ENCODE measurements around the gene SKIDA1. TPM values are rescaled to one million over a fixed set of nuclear protein-coding genes. Genes with fewer than 3 reads are reported as not detected.

Gene SKIDA1
- total RNA-seq, 1 experiment from 2014 or later: 0.56 TPM

DNA sequence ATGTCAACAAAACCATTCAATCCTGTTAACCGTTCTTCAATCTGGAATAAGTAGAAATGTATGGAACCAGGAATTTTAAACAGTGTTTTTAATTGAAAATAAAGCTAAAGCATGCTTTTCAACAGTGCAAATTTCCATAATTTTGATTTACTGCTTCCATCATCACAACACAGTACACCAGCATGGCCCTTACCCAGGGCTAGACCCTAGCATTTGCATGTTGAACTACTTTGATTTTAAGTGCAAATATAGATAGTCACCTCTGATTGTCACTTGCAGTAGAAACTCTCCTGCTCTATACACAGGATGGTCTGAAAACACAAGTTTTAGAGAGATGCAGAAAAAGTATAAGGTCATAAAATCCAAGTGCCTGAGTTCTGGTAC is 12.1 kb downstream of the SKIDA1 start:
- no peak overlapping the region for H3K4me3 Mint-ChIP-seq (ENCODE audit: unreplicated experiment)
- POLR2A ChIA-PET: interaction anchor here (1.4 kb wide), 1 partner anchor 14 kb away, joined by 4 read pairs; no protein-coding TSS in a partner anchor
- intact Hi-C loops (cut with micrococcal nuclease): no loop called here

DNA sequence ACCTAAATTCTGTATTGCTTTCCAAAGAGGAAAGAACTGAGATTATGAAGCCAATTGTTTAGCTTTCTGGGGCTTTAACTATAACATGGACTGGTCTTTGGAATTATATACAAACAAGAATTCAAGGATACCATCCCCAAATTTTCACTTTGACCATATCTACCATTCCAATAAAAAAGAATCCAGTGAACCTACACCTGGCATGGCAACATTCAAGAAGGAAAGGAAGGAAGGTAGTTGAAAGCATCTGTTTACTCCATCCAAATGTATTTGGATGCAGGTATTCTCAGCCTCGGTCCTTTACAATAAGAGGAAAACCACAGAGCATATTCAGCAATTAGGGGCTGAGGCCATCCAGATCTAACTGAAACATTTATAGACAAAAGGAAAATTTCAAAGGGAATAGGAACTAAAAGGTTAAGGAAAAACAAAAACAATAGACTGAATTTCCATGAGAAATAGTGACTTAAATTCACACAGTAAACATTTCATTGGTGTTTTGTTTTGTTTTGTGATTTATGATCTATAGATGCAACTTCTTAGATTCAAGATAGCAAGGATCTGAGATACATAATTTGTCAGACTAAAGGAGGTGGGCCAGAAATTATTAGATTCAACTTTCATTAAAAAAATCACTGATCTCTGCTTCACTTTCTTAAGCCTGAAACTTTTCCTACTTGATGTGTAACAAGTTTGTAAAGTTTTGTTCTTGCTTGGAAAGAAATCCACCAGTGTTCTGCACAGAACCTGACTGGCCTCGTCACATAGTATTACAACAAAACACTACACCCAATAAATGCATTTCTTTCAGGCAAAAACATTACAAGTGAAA is 12.7 kb downstream of the SKIDA1 start:
- Mint-ChIP-seq H3K27ac (ENCODE audit: low read depth, unreplicated experiment) (no peak overlapping the region), H3K27me3 (ENCODE audit: insufficient read depth, unreplicated experiment) (no peaks in the 10 kb centered on the region), H3K4me1 (ENCODE audit: insufficient read depth, unreplicated experiment) (peaks cover 4% of the 10 kb centered on the region), H3K36me3 (ENCODE audit: insufficient read depth, unreplicated experiment) (no peaks in the 10 kb centered on the region), H3K9me3 (ENCODE audit: unreplicated experiment) (no peaks in the 10 kb centered on the region), H3K4me3 (ENCODE audit: unreplicated experiment) (no peak overlapping the region)
- no peak for DNase-seq (ENCODE audit: unreplicated experiment)
- intact Hi-C loops (cut with micrococcal nuclease): no loop called here
- TF ChIP-seq CTCF (IDR thresholded peaks at IDR 0.05; ENCODE audit: unreplicated experiment): no peak
- no TSS peak for BruUV-seq (replicated peaks)
- CTCF ChIA-PET: no interaction called here
- POLR2A ChIA-PET: interaction anchor here (0.6 to 1.5 kb wide), 3 partner anchors 14 to 415 kb away, joined by 3 to 4 read pairs (median 3); no protein-coding TSS in a partner anchor

More for the DNA sequence above, 12.1 kb downstream of the SKIDA1 start:
- no peak for DNase-seq (ENCODE audit: unreplicated experiment)
- Mint-ChIP-seq H3K27me3 (ENCODE audit: insufficient read depth, unreplicated experiment) (no peaks in the 10 kb centered on the region), H3K36me3 (ENCODE audit: insufficient read depth, unreplicated experiment) (peaks cover 5% of the 10 kb centered on the region), H3K27ac (ENCODE audit: low read depth, unreplicated experiment) (no peak overlapping the region), H3K4me1 (ENCODE audit: insufficient read depth, unreplicated experiment) (peaks cover 10% of the 10 kb centered on the region), H3K9me3 (ENCODE audit: unreplicated experiment) (no peaks in the 10 kb centered on the region)
- CTCF ChIA-PET: no interaction called here
- no peak for TF ChIP-seq CTCF (IDR thresholded peaks at IDR 0.05; ENCODE audit: unreplicated experiment)
- no TSS peak for BruUV-seq (replicated peaks)

DNA sequence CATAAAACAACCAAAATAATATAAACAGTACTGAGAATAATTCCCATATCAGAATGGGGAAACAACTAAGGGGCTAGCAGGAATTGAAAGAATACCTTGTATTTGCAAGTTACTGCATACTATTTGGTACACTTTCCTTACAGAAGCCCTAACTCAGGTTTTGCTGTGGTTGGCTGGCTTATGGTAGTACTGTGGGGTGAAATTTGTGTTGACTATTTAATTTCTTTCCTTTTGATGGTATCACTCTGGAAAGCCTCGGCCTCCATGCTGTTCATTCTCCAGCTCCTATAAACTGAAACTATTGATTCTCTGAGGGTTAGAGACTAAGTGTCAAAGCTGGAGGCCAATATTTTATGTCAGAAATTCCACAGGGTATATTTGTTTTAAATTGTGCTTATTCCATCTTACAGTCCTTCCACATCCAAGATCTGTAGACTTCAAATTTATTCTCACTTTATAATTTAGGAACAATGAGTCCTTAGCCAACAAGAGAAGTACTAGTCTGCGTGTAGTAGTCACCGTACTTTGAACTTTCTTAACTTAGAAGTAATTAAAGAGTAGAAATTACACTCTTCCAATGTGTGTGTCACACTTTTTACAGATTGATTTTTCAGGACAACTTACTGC is 13.4 kb downstream of the SKIDA1 start:
- intact Hi-C loops (cut with micrococcal nuclease): no loop called here
- no TSS peak for BruUV-seq (replicated peaks)
- DNase-seq (ENCODE audit: unreplicated experiment): no peak
- H3K9me3 Mint-ChIP-seq (ENCODE audit: unreplicated experiment): no peaks in the 10 kb centered on the region
- TF ChIP-seq CTCF (IDR thresholded peaks at IDR 0.05; ENCODE audit: unreplicated experiment): no peak
- H3K27me3 Mint-ChIP-seq (ENCODE audit: insufficient read depth, unreplicated experiment): no peaks in the 10 kb centered on the region
- no peak overlapping the region for H3K4me3 Mint-ChIP-seq (ENCODE audit: unreplicated experiment)
- H3K27ac Mint-ChIP-seq (ENCODE audit: low read depth, unreplicated experiment): no peak overlapping the region
- POLR2A ChIA-PET: interaction anchor here (0.6 to 1.5 kb wide), 4 partner anchors 14 to 416 kb away, joined by 3 to 4 read pairs (median 3); no protein-coding TSS in a partner anchor
- H3K36me3 Mint-ChIP-seq (ENCODE audit: insufficient read depth, unreplicated experiment): no peaks in the 10 kb centered on the region
- no peaks in the 10 kb centered on the region for H3K4me1 Mint-ChIP-seq (ENCODE audit: insufficient read depth, unreplicated experiment)
- CTCF ChIA-PET: interaction anchor here (0.6 kb wide), 1 partner anchor 21 kb away, joined by 3 read pairs; no protein-coding TSS in a partner anchor

GRCh38 chr10:21511095-21511570 is 14.3 kb downstream of the SKIDA1 start:
- DNase-seq (ENCODE audit: unreplicated experiment): no peak
- no peak overlapping the region for H3K27ac Mint-ChIP-seq (ENCODE audit: low read depth, unreplicated experiment)
- no peaks in the 10 kb centered on the region for H3K27me3 Mint-ChIP-seq (ENCODE audit: insufficient read depth, unreplicated experiment)
- CTCF ChIA-PET: no interaction called here
- intact Hi-C loops (cut with micrococcal nuclease): no loop called here
- no peak overlapping the region for H3K4me3 Mint-ChIP-seq (ENCODE audit: unreplicated experiment)
- H3K9me3 Mint-ChIP-seq (ENCODE audit: unreplicated experiment): no peaks in the 10 kb centered on the region
- no peaks in the 10 kb centered on the region for H3K4me1 Mint-ChIP-seq (ENCODE audit: insufficient read depth, unreplicated experiment)
- POLR2A ChIA-PET: interaction anchor here (0.5 to 1.5 kb wide), 3 partner anchors 13 to 24 kb away, joined by 3 read pairs; no protein-coding TSS in a partner anchor
- no peaks in the 10 kb centered on the region for H3K36me3 Mint-ChIP-seq (ENCODE audit: insufficient read depth, unreplicated experiment)
- BruUV-seq (replicated peaks): no TSS peak
- TF ChIP-seq CTCF (IDR thresholded peaks at IDR 0.05; ENCODE audit: unreplicated experiment): no peak

All from MCF 10A (cell line).